Lower leg skin (tissue), 3 donors: ENCODE data around the gene ILK.

Experiments used
- POLR2A ChIP-seq, 2 donors: fragments of 450-650 bp; IDR thresholded peaks; one replicate each; pipeline ENCODE4 v1.6.1; 2016 to 2017; ENCODE audit warnings: antibody characterized with exemption in 2 of 2, mild to moderate bottlenecking in 1 of 2, moderate library complexity in 1 of 2
- TF ChIP-seq, protein P1 (sequence below), 3 donors: fragments of 450-650 bp; IDR thresholded peaks; one replicate each; pipeline ENCODE4 v1.5.1; 2016; ENCODE audit warnings: antibody characterized with exemption in 3 of 3, mild to moderate bottlenecking in 3 of 3, moderate library complexity in 2 of 3

DNA sequence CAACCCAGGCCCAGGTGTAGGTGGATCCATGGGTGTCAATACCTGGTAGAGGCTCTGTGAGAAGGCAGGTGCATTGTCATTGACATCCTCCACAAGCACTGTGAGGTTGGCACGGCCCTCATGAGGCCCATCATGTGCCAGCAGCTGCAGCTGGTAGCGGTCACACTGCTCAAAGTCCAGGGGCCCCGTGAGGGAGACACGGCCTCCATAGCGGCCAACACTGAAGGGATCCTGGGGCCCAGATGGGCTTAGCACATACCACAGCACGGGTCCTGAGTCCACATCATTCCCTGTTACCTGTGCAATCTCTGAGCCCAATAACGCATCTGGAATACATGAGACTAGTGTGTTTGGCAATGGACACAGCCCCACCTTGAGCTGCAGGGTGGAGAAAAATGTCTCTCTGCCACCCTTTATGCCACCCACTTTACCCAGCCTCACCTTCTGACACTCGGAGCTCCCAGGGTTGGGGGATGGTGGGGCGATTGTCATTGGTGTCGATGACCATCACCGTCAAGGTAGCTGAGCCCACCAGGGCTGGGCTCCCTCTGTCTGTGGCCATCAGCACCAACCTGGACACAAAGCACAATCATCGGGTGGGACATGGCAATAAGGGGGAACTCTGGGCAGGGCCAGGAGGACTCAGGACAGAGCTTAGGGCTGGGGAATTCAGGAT, 21.7 kb downstream of the ILK start:
- TF ChIP-seq, protein P1, sequence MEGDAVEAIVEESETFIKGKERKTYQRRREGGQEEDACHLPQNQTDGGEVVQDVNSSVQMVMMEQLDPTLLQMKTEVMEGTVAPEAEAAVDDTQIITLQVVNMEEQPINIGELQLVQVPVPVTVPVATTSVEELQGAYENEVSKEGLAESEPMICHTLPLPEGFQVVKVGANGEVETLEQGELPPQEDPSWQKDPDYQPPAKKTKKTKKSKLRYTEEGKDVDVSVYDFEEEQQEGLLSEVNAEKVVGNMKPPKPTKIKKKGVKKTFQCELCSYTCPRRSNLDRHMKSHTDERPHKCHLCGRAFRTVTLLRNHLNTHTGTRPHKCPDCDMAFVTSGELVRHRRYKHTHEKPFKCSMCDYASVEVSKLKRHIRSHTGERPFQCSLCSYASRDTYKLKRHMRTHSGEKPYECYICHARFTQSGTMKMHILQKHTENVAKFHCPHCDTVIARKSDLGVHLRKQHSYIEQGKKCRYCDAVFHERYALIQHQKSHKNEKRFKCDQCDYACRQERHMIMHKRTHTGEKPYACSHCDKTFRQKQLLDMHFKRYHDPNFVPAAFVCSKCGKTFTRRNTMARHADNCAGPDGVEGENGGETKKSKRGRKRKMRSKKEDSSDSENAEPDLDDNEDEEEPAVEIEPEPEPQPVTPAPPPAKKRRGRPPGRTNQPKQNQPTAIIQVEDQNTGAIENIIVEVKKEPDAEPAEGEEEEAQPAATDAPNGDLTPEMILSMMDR (IDR thresholded peaks at IDR 0.05) = no peak
- TF ChIP-seq POLR2A (IDR thresholded peaks at IDR 0.05) = no peak
